OCI-LY7 (cell line): ENCODE data around the gene CCT2.
"Not testable (repeated sequence)": the region's sequence is repeated elsewhere in the genome, so short reads cannot be mapped to it uniquely, and the experiment has no call there.

ENCODE experiments used
- EZH2phosphoT487 ChIP-seq: fragments of 200-600 bp; sonication (generic); IDR thresholded peaks from 2 replicates; pipeline ENCODE4 v1.6.1; 2018; ENCODE audit warnings: low read depth, borderline replicate concordance, mild to moderate bottlenecking, mixed run types, antibody characterized with exemption, low read length, moderate library complexity, mixed read lengths
- TF ChIP-seq, protein P1 (sequence below): fragments of 200-600 bp; sonication (generic); conservative IDR thresholded peaks from 2 replicates; pipeline ENCODE4 v1.5.1; 2014; ENCODE audit warnings: mild to moderate bottlenecking, antibody characterized with exemption, low read length, moderate library complexity, mixed read lengths

DNA sequence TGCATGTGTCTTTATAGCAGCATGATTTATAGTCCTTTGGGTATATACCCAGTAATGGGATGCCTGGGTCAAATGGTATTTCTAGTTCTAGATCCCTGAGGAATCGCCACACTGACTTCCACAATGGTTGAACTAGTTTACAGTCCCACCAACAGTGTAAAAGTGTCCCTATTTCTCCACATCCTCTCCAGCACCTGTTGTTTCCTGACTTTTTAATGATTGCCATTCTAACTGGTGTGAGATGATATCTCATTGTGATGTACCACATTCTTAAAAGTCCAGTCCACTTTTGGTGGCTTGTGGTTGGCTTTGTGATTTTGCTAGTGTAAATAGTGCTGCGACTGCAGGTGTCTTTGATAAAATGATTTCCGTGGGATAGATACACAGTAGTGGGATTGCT is 19.0 kb downstream of the CCT2 start:
- not testable (repeated sequence) for TF ChIP-seq EZH2phosphoT487
- TF ChIP-seq, protein P1, sequence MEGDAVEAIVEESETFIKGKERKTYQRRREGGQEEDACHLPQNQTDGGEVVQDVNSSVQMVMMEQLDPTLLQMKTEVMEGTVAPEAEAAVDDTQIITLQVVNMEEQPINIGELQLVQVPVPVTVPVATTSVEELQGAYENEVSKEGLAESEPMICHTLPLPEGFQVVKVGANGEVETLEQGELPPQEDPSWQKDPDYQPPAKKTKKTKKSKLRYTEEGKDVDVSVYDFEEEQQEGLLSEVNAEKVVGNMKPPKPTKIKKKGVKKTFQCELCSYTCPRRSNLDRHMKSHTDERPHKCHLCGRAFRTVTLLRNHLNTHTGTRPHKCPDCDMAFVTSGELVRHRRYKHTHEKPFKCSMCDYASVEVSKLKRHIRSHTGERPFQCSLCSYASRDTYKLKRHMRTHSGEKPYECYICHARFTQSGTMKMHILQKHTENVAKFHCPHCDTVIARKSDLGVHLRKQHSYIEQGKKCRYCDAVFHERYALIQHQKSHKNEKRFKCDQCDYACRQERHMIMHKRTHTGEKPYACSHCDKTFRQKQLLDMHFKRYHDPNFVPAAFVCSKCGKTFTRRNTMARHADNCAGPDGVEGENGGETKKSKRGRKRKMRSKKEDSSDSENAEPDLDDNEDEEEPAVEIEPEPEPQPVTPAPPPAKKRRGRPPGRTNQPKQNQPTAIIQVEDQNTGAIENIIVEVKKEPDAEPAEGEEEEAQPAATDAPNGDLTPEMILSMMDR, result not testable (repeated sequence)
